K562 (cell line): ENCODE data around the gene RNF26. TPM values are rescaled to one million over a fixed set of nuclear protein-coding genes. Genes with fewer than 3 reads are reported as not detected.

Experiments
- ATF1 ChIP-seq, 2 experiments: fragments of 450-650 bp in 1 of 2; IDR thresholded peaks; 2 replicates each; pipeline ENCODE4 v1.6.1; 2016; ENCODE audit warnings: missing compliant biosample characterization in 1 of 2, missing genetic modification characterization in 1 of 2
- BCOR ChIP-seq: fragments of 450-650 bp; IDR thresholded peaks from 2 replicates; pipeline ENCODE4 v1.6.1; 2016
- CBFA2T3 ChIP-seq: fragments of 450-650 bp; IDR thresholded peaks from 2 replicates; pipeline ENCODE4 v1.6.1; 2017
- CHD1 ChIP-seq: fragments of 200-600 bp; sonication (generic); IDR thresholded peaks from one replicate; pipeline ENCODE4 v1.6.1; 2012; ENCODE audit warnings: mild to moderate bottlenecking, moderate library complexity, low read length, inconsistent platforms
- CHD4 ChIP-seq: fragments of 200-600 bp; sonication (generic); IDR thresholded peaks from 3 replicates; pipeline ENCODE4 v1.6.1; 2012; ENCODE audit warnings: low read depth, mild to moderate bottlenecking, mixed read lengths, low read length, inconsistent platforms; ENCODE audit not compliant: insufficient read depth, insufficient replicate concordance, poor library complexity, severe bottlenecking
- CTBP1 ChIP-seq: fragments of 450-650 bp; IDR thresholded peaks from 2 replicates; pipeline ENCODE4 v1.6.1; 2016; ENCODE audit warnings: borderline replicate concordance
- FUS ChIP-seq: fragments of 200-400 bp; formaldehyde crosslinking; optimal IDR thresholded peaks from 2 replicates; pipeline ENCODE3; 2017; ENCODE audit warnings: low read depth, low read length
- GTF2A2 ChIP-seq: IDR thresholded peaks from 2 replicates; pipeline ENCODE4 v1.6.1; 2016; ENCODE audit warnings: mild to moderate bottlenecking, missing genetic modification characterization, missing compliant biosample characterization
- IFI16 ChIP-seq: fragments of 250-450 bp; sonication (Bioruptor Pico); IDR thresholded peaks from 2 replicates; pipeline ENCODE4 v2.1.2; 2022; ENCODE audit warnings: mild to moderate bottlenecking, inconsistent platforms
- KAT8 ChIP-seq: fragments of 450-650 bp; IDR thresholded peaks from 2 replicates; pipeline ENCODE4 v1.6.1; 2016; ENCODE audit warnings: low read depth, mild to moderate bottlenecking
- MAZ ChIP-seq, 2 experiments: fragments of 450-650 bp in 1 of 2; sonication (generic) in 1 of 2; formaldehyde crosslinking; IDR thresholded peaks in 1 of 2; conservative IDR thresholded peaks in 1 of 2; 2 replicates each; pipeline versions ENCODE4 v1.4.0 to v1.5.0; 2020; ENCODE audit warnings: mild to moderate bottlenecking in 1 of 2, missing genetic modification reagents in 1 of 2
- MYC ChIP-seq, 2 experiments: fragments of 250-450 bp in 1 of 2; sonication (Bioruptor Pico) in 1 of 2; IDR thresholded peaks; 2 replicates each; pipeline versions ENCODE4 v1.5.1 to v1.6.1; 2012 to 2021; ENCODE audit warnings: low read depth in 2 of 2, borderline replicate concordance in 1 of 2, improper control_type of control experiment in 1 of 2, low read length in 1 of 2, mild to moderate bottlenecking in 1 of 2, moderate library complexity in 1 of 2
- POLR3G ChIP-seq: IDR thresholded peaks from 2 replicates; pipeline ENCODE4 v1.6.1; 2011; ENCODE audit not compliant: insufficient read length, insufficient replicate concordance; ENCODE audit errors: extremely low read depth
- RBM14 ChIP-seq: fragments of 200-400 bp; formaldehyde crosslinking; IDR thresholded peaks from 2 replicates; pipeline ENCODE4 v1.6.1; 2018; ENCODE audit warnings: low read depth, mild to moderate bottlenecking, low read length, moderate library complexity, borderline replicate concordance; ENCODE audit not compliant: insufficient read depth
- SIX5 ChIP-seq, 2 experiments: IDR thresholded peaks; 2 replicates each; pipeline ENCODE4 v1.6.1; 2011; ENCODE audit warnings: low read length in 2 of 2, borderline replicate concordance in 1 of 2, low read depth in 1 of 2, mild to moderate bottlenecking in 1 of 2, moderate library complexity in 1 of 2; ENCODE audit not compliant: insufficient read depth in 1 of 2
- SP1 ChIP-seq: sonication (generic); formaldehyde crosslinking; IDR thresholded peaks from 2 replicates; pipeline ENCODE4 v1.8.1; 2022; ENCODE audit warnings: mild to moderate bottlenecking, missing genetic modification reagents
- SRSF1 ChIP-seq: fragments of 200-400 bp; formaldehyde crosslinking; IDR thresholded peaks from 2 replicates; pipeline ENCODE4 v1.6.1; 2017; ENCODE audit warnings: mild to moderate bottlenecking, low read depth, low read length, moderate library complexity
- TOE1 ChIP-seq, 2 experiments: fragments of 450-650 bp in 1 of 2; sonication (generic) in 1 of 2; formaldehyde crosslinking in 1 of 2; IDR thresholded peaks; 2 replicates each; pipeline versions ENCODE4 v1.7.1 to v1.8.0; 2016 to 2022; ENCODE audit warnings: borderline replicate concordance in 2 of 2, mild to moderate bottlenecking in 2 of 2, antibody characterized with exemption in 1 of 2, inconsistent platforms in 1 of 2, low read depth in 1 of 2, missing genetic modification reagents in 1 of 2, moderate library complexity in 1 of 2
- ZNF695 ChIP-seq: fragments of 450-650 bp; formaldehyde crosslinking; IDR thresholded peaks from 2 replicates; pipeline ENCODE4 v1.4.0; 2020; ENCODE audit warnings: mild to moderate bottlenecking, moderate library complexity
- ZNF766 ChIP-seq: fragments of 200-800 bp; sonication (Bioruptor generic); conservative IDR thresholded peaks from 2 replicates; pipeline ENCODE4 v1.6.1; 2016; ENCODE audit warnings: missing genetic modification characterization, missing compliant biosample characterization
- polyA plus RNA-seq, 8 experiments: library from polyadenylated mRNA; depleted of rRNA in 4 of 8; stranded (reverse) in 5 of 8; unstranded in 3 of 8; fragments of >200 nt; fragmentation: Nextera tagmentation in 2 of 8; fragmentation: Illumina TruSeq in 1 of 8; extraction: Ambion mirVana in 2 of 8; extraction: Trizol in 1 of 8; gene quantifications; 2 replicates each; pipeline versions ENCODE4 v1.2.1 to v1.2.3, GENCODE V29; 2011 to 2014; ENCODE audit warnings: inconsistent platforms in 1 of 8, missing spikeins in 1 of 8
- total RNA-seq, 7 experiments: library from RNA; depleted of rRNA in 6 of 7; stranded (reverse); fragments of >200 nt in 6 of 7; fragmentation: Illumina TruSeq in 2 of 7; extraction: Trizol in 2 of 7; gene quantifications; 2 replicates each; pipeline versions ENCODE4 v1.2.1 to v1.2.3, GENCODE V29; 2011 to 2021; ENCODE audit warnings: low replicate concordance in 1 of 7
- TF ChIP-seq, protein P1 (sequence below): sonication (generic); formaldehyde crosslinking; IDR thresholded peaks from 2 replicates; pipeline ENCODE4 v1.8.0; 2022; ENCODE audit warnings: mild to moderate bottlenecking, missing genetic modification reagents
- TF ChIP-seq, protein P2 (sequence below): fragments of 450-650 bp; IDR thresholded peaks from 2 replicates; pipeline ENCODE4 v1.6.1; 2014; ENCODE audit warnings: low read depth, mild to moderate bottlenecking, moderate library complexity, borderline replicate concordance
- TF ChIP-seq, protein P3 (sequence below): fragments of 250-450 bp; sonication (Bioruptor Pico); IDR thresholded peaks from 2 replicates; pipeline ENCODE4 v1.5.0; 2020; ENCODE audit warnings: mild to moderate bottlenecking, borderline replicate concordance

Gene RNF26
- total and polyA plus RNA-seq, 9 of the 15 experiments (the other 6 are each of a cell fraction or from before 2014, with no cell fraction given): 5.3 to 53.6 (median 12.7) TPM

DNA sequence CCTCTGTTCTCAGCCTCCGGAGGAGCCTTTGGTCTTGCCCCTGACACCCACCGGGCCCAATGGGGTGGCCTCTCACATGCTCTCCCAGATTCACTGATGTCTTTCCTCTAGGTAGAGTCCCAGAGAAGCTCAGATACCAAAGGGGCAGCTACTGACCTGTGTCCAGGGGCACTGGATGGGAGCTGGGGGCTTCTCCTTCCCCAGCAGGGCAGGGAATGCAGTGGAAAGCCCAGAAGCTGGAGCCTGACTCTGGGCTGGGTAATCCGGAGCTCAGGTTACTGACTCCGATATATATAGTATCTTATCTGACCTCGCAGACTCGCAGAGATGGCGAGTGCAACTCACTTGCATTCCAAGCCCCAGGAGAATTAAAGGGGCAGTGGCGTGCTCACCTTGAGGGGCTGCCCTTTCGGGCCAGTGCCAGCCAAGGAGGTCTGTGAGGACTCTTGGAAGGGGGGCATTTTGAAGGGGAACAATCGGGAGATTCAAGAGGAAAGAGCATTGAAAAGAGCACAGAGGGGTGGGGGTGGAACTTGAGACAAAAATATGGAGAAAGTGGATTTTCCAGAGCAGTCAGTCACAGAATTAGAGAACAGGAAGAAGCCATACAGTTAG is 44.6 kb downstream of the RNF26 start (continued):
- TF ChIP-seq MAZ (CRISPR knock-in tag; conservative IDR thresholded peaks at IDR 0.05 in 1 of 2, IDR thresholded peaks at IDR 0.05 in 1 of 2) (no peak), RBM14 (no peak), ATF1 (CRISPR knock-in tag; IDR thresholded peaks at IDR 0.05) (no peak), ATF1 (tag; IDR thresholded peaks at IDR 0.05) (0 out of 2 replicates have a peak, but pooled peaks have one; percentile 11), ZNF766 (CRISPR knock-in tag) (no peak), MYC (IDR thresholded peaks at IDR 0.05; ENCODE audit: low read depth, low read length) (peak; percentile 60), MYC (CRISPR knock-in tag; IDR thresholded peaks at IDR 0.05; ENCODE audit: borderline replicate concordance, low read depth) (no peak), KAT8 (no peak), SIX5 (IDR thresholded peaks at IDR 0.05; ENCODE audit: borderline replicate concordance in 1 of 2, insufficient read depth in 1 of 2, low read depth in 1 of 2, low read length in 2 of 2) (no peak), ZNF695 (CRISPR knock-in tag) (no peak), CBFA2T3 (peak; percentile 79), POLR3G (no peak), FUS (no peak), GTF2A2 (tag) (no peak), BCOR (no peak; the same call in none of the 2 replicates), SP1 (CRISPR knock-in tag) (no peak), IFI16 (no peak), CHD4 (peak; percentile 50), CHD1 (no peak), SRSF1 (no peak), CTBP1 (peak; percentile 75), TOE1 (IDR thresholded peaks at IDR 0.05; ENCODE audit: borderline replicate concordance) (peak; percentile 35; the same call in 1 of the 2 replicates), TOE1 (CRISPR knock-in tag; IDR thresholded peaks at IDR 0.05; ENCODE audit: borderline replicate concordance, low read depth) (no peak)
- TF ChIP-seq, protein P1, sequence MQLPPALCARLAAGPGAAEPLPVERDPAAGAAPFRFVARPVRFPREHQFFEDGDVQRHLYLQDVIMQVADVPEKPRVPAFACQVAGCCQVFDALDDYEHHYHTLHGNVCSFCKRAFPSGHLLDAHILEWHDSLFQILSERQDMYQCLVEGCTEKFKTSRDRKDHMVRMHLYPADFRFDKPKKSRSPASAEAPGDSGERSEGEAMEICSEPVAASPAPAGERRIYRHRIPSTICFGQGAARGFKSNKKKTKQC: 0 out of 2 replicates have a peak, but pooled peaks have one; percentile 7
- TF ChIP-seq, protein P2, sequence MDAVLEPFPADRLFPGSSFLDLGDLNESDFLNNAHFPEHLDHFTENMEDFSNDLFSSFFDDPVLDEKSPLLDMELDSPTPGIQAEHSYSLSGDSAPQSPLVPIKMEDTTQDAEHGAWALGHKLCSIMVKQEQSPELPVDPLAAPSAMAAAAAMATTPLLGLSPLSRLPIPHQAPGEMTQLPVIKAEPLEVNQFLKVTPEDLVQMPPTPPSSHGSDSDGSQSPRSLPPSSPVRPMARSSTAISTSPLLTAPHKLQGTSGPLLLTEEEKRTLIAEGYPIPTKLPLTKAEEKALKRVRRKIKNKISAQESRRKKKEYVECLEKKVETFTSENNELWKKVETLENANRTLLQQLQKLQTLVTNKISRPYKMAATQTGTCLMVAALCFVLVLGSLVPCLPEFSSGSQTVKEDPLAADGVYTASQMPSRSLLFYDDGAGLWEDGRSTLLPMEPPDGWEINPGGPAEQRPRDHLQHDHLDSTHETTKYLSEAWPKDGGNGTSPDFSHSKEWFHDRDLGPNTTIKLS: no peak
- TF ChIP-seq, protein P3, sequence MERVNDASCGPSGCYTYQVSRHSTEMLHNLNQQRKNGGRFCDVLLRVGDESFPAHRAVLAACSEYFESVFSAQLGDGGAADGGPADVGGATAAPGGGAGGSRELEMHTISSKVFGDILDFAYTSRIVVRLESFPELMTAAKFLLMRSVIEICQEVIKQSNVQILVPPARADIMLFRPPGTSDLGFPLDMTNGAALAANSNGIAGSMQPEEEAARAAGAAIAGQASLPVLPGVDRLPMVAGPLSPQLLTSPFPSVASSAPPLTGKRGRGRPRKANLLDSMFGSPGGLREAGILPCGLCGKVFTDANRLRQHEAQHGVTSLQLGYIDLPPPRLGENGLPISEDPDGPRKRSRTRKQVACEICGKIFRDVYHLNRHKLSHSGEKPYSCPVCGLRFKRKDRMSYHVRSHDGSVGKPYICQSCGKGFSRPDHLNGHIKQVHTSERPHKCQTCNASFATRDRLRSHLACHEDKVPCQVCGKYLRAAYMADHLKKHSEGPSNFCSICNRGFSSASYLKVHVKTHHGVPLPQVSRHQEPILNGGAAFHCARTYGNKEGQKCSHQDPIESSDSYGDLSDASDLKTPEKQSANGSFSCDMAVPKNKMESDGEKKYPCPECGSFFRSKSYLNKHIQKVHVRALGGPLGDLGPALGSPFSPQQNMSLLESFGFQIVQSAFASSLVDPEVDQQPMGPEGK (CRISPR knock-in tag): no peak
